Fibroblast of lung (primary cell): ENCODE data around the gene GIT2. TPM values are rescaled to one million over a fixed set of nuclear protein-coding genes. Genes with fewer than 3 reads are reported as not detected.

Experiments
- DNase-seq, 2 donors: peaks; one replicate each; pipeline versions ENCODE4 v3.0.0 to v3.0.0-alpha.2; 2010; ENCODE audit warnings: low read depth in 2 of 2
- H2AFZ ChIP-seq: 2 replicates; pipeline ENCODE4 v1.5.1; 2012; ENCODE audit warnings: low read length, control low read depth, inconsistent platforms
- H3K27ac ChIP-seq: 2 replicates; pipeline ENCODE4 v1.5.1; 2011; ENCODE audit warnings: low read length, control low read depth; ENCODE audit not compliant: insufficient read depth
- H3K27me3 ChIP-seq: 2 replicates; pipeline ENCODE4 v1.5.1; 2011; ENCODE audit warnings: mild to moderate bottlenecking, low read length; ENCODE audit not compliant: control insufficient read depth, insufficient read depth
- H3K36me3 ChIP-seq: 2 replicates; pipeline ENCODE4 v1.5.1; 2011; ENCODE audit warnings: low read length; ENCODE audit not compliant: control insufficient read depth, insufficient read depth
- H3K4me1 ChIP-seq: 2 replicates; pipeline ENCODE4 v1.5.1; 2011; ENCODE audit warnings: low read length; ENCODE audit not compliant: control insufficient read depth, insufficient read depth; ENCODE audit errors: extremely low read depth
- H3K4me2 ChIP-seq: 2 replicates; pipeline ENCODE4 v1.5.1; 2011; ENCODE audit warnings: low read length, control low read depth; ENCODE audit not compliant: insufficient read depth; ENCODE audit errors: extremely low read depth
- H3K4me3 ChIP-seq, 4 experiments: fragments of 200-600 bp in 1 of 4; sonication (generic) in 1 of 4; replicated peaks in 1 of 4; 2 replicates each; pipeline ENCODE4 v1.5.1; 2011 to 2016; ENCODE audit warnings: low read length in 4 of 4, low read depth in 3 of 4, mild to moderate bottlenecking in 3 of 4, control low read depth in 2 of 4, inconsistent platforms in 1 of 4, mixed read lengths in 1 of 4; ENCODE audit not compliant: insufficient read depth in 1 of 4; ENCODE audit errors: control extremely low read depth in 1 of 4
- H3K79me2 ChIP-seq: 2 replicates; pipeline ENCODE4 v1.5.1; 2012; ENCODE audit warnings: mild to moderate bottlenecking, low read length, inconsistent platforms; ENCODE audit not compliant: control insufficient read depth, insufficient read depth
- H3K9ac ChIP-seq: 2 replicates; pipeline ENCODE4 v1.5.1; 2011; ENCODE audit warnings: mild to moderate bottlenecking, low read length, control low read depth; ENCODE audit not compliant: insufficient read depth
- H3K9me3 ChIP-seq: 2 replicates; pipeline ENCODE4 v1.5.1; 2012; ENCODE audit warnings: low read depth, low read length; ENCODE audit not compliant: control insufficient read depth, insufficient read depth
- H4K20me1 ChIP-seq: 2 replicates; pipeline ENCODE4 v1.5.1; 2011; ENCODE audit warnings: low read length; ENCODE audit not compliant: control insufficient read depth, insufficient read depth; ENCODE audit errors: extremely low read depth
- CTCF ChIP-seq, 2 donors: IDR thresholded peaks in 1 of 2; conservative IDR thresholded peaks in 1 of 2; 1 replicate in 1 of 2; 2 replicates in 1 of 2; pipeline ENCODE4 v1.5.1; 2011 to 2012; ENCODE audit warnings: low read length in 2 of 2, control low read depth in 1 of 2, inconsistent platforms in 1 of 2, low read depth in 1 of 2, mild to moderate bottlenecking in 1 of 2
- EZH2 ChIP-seq: IDR thresholded peaks from 2 replicates; pipeline ENCODE4 v1.5.1; 2012; ENCODE audit warnings: low read length, control low read depth, mild to moderate bottlenecking; ENCODE audit errors: missing control alignments
- polyA plus RNA-seq, 2 donors: library from polyadenylated mRNA; depleted of rRNA in 1 of 2; stranded (reverse) in 1 of 2; unstranded in 1 of 2; fragments of >200 nt; gene quantifications; 2 replicates each; pipeline ENCODE4 v1.2.1, GENCODE V29; 2011 to 2012; ENCODE audit warnings: missing spikeins in 1 of 2
- total RNA-seq: library from RNA; depleted of rRNA; stranded (reverse); fragments of >200 nt; gene quantifications from 2 replicates; pipeline ENCODE4 v1.2.1, GENCODE V29; 2014

The GIT2 gene
- total and polyA plus RNA-seq, 2 donors (not counting 1 experiment from before 2014, with no cell fraction given) = 47.9 to 53.5 TPM

GRCh38 chr12:109937371-109937770 is 58.8 kb downstream of the GIT2 start:
- no peak overlapping the region for H3K4me2 ChIP-seq
- no peak overlapping the region for H3K27ac ChIP-seq
- no peaks in the 10 kb centered on the region for H3K27me3 ChIP-seq
- no peaks in the 10 kb centered on the region for H3K4me1 ChIP-seq
- DNase-seq = no peak
- H3K79me2 ChIP-seq = no peaks in the 10 kb centered on the region
- H3K36me3 ChIP-seq = peaks cover 7% of the 10 kb centered on the region
- no peaks in the 10 kb centered on the region for H4K20me1 ChIP-seq
- no peak overlapping the region for H2AFZ ChIP-seq
- TF ChIP-seq EZH2 = no peak
- TF ChIP-seq CTCF (conservative IDR thresholded peaks at IDR 0.05 in 1 of 2, IDR thresholded peaks at IDR 0.05 in 1 of 2; ENCODE audit: low read depth in 1 of 2, low read length in 2 of 2) = no peak
- H3K4me3 ChIP-seq = no peak overlapping the region
- H3K9ac ChIP-seq = no peak overlapping the region
- H3K9me3 ChIP-seq = no peaks in the 10 kb centered on the region

GRCh38 chr12:109934026-109934425 is 62.1 kb downstream of the GIT2 start:
- H3K27me3 ChIP-seq = no peaks in the 10 kb centered on the region
- no peak overlapping the region for H3K27ac ChIP-seq
- H3K79me2 ChIP-seq = no peaks in the 10 kb centered on the region
- no peaks in the 10 kb centered on the region for H3K9me3 ChIP-seq
- no peak overlapping the region for H2AFZ ChIP-seq
- peaks cover 18% of the 10 kb centered on the region for H3K36me3 ChIP-seq
- no peaks in the 10 kb centered on the region for H4K20me1 ChIP-seq
- H3K9ac ChIP-seq = no peak overlapping the region
- DNase-seq = peak in 1 of 2 donors; percentile 43
- H3K4me2 ChIP-seq = no peak overlapping the region
- H3K4me3 ChIP-seq = no peak overlapping the region
- no peaks in the 10 kb centered on the region for H3K4me1 ChIP-seq
- TF ChIP-seq EZH2 (no peak), CTCF (conservative IDR thresholded peaks at IDR 0.05 in 1 of 2, IDR thresholded peaks at IDR 0.05 in 1 of 2; ENCODE audit: low read depth in 1 of 2, low read length in 2 of 2) (peak; percentile 47 to 59)

- H3K27me3 ChIP-seq = no peaks in the 10 kb centered on the region
- no peaks in the 10 kb centered on the region for H3K4me1 ChIP-seq
- H3K9ac ChIP-seq = no peak overlapping the region
- peak in 1 of 2 donors; percentile 72 for DNase-seq
- peaks cover 18% of the 10 kb centered on the region for H3K36me3 ChIP-seq
- H3K27ac ChIP-seq = peak overlapping the region; percentile 37
- H3K4me2 ChIP-seq = no peak overlapping the region
- no peaks in the 10 kb centered on the region for H4K20me1 ChIP-seq
- H3K79me2 ChIP-seq = no peaks in the 10 kb centered on the region
- no peak overlapping the region for H2AFZ ChIP-seq
- H3K9me3 ChIP-seq = no peaks in the 10 kb centered on the region
- TF ChIP-seq CTCF (conservative IDR thresholded peaks at IDR 0.05 in 1 of 2, IDR thresholded peaks at IDR 0.05 in 1 of 2; ENCODE audit: low read depth in 1 of 2, low read length in 2 of 2) (no peak), EZH2 (no peak)
- H3K4me3 ChIP-seq = no peak overlapping the region
Measured at GRCh38 chr12:109932878-109933503, 63.2 kb downstream of the GIT2 start.
